KOPT-K1 (cell line): ENCODE measurements around the gene PDCL2.
"Not testable (repeated sequence)": the region's sequence is repeated elsewhere in the genome, so short reads cannot be mapped to it uniquely, and the experiment has no call there.

Source experiments
- H3K27ac ChIP-seq: fragments of 200-600 bp; sonication (generic); 2 replicates; pipeline ENCODE4 v1.5.1; 2016; ENCODE audit warnings: antibody characterized with exemption, mild to moderate bottlenecking, low read depth, low read length; ENCODE audit not compliant: poor library complexity, severe bottlenecking
- H3K36me3 ChIP-seq: fragments of 200-600 bp; sonication (generic); 2 replicates; pipeline ENCODE4 v1.5.1; 2017; ENCODE audit warnings: antibody characterized with exemption, mild to moderate bottlenecking, low read length, moderate library complexity; ENCODE audit not compliant: insufficient read depth
- H3K9me3 ChIP-seq: fragments of 200-600 bp; sonication (generic); 2 replicates; pipeline ENCODE4 v1.5.1; 2017; ENCODE audit warnings: antibody characterized with exemption, low read length, mild to moderate bottlenecking; ENCODE audit not compliant: insufficient read depth, poor library complexity, severe bottlenecking

The PDCL2 gene

GRCh38 chr4:55611358-55612059 is 19.5 kb upstream of the PDCL2 start:
- no peaks in the 10 kb centered on the region for H3K9me3 ChIP-seq
- H3K36me3 ChIP-seq: no peaks in the 10 kb centered on the region
- no peak overlapping the region for H3K27ac ChIP-seq

DNA sequence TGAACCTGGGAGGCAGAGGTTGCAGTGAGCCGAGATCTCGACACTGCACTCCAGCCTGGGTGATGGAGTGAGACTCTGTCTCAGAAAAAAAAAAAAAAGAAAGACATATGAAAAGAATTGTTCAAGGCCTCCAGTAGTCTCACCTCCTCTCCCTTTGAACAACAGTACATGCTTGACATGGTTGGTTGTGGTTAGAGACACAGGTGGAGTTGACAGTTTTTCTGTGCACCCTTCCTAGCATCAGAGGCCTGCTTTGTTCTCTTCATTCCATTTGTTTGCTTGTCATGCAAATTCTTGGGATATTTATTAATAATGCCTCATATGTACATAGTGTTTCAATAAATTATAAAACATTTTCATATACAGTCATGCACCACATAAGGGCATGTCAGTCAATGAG is 18.3 kb upstream of the PDCL2 start:
- Histone ChIP-seq H3K27ac (no peak overlapping the region), H3K9me3 (no peaks in the 10 kb centered on the region), H3K36me3 (no peaks in the 10 kb centered on the region)

DNA sequence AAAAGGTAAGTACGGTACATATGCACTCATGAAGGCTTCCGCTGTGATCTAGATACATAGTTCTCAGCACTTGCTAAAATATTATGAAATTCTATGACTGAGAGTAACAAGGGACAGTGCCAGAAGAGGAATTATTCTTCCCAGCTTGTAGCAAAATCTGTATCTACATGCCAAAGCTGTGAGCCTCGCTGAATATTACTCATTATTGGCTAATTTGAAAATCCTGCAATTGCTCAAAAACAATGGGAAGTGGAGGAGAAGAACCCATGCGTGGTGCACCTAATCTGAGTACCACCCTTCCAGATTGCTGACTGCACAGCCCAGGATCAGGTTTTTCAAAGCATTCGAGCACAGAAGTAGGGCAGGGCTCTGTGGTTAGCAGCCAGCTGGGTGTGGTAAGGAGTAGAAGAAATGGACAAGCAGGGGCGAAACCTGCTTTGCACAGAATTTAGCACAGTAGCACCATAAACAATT is 17.4 kb upstream of the PDCL2 start:
- Histone ChIP-seq H3K36me3 (no peaks in the 10 kb centered on the region), H3K27ac (no peak overlapping the region), H3K9me3 (no peaks in the 10 kb centered on the region)

DNA sequence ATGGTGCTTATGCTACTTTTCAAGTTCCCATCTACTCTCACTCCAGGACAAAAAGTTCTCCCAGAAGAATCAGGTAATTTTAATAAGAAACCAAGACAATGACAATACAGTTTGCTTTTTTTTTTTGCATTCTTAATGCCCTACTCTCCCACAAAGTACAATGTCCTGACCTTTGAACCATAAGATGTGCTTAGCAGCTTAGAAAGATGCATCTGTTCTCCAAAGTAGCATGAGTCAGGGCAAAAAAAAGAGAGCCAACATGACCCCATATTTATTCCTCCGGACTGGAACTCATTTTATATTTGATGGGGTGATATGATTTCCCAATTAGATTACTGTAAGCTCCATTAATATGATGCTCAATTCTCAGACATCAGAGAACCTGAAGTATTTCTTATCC is 16.5 kb upstream of the PDCL2 start:
- no peaks in the 10 kb centered on the region for H3K36me3 ChIP-seq
- H3K27ac ChIP-seq: no peak overlapping the region
- no peaks in the 10 kb centered on the region for H3K9me3 ChIP-seq

GRCh38 chr4:55604996-55605395 is 13.0 kb upstream of the PDCL2 start:
- Histone ChIP-seq H3K27ac (no peak overlapping the region), H3K9me3 (no peaks in the 10 kb centered on the region), H3K36me3 (no peaks in the 10 kb centered on the region)

GRCh38 chr4:55600640-55601039 is 8.6 kb upstream of the PDCL2 start:
- H3K9me3 ChIP-seq: no peaks in the 10 kb centered on the region
- H3K36me3 ChIP-seq: no peaks in the 10 kb centered on the region
- no peak overlapping the region for H3K27ac ChIP-seq

- Histone ChIP-seq H3K9me3 (no peaks in the 10 kb centered on the region), H3K27ac (no peak overlapping the region), H3K36me3 (no peaks in the 10 kb centered on the region)
Observed at GRCh38 chr4:55598641-55599040, 6.6 kb upstream of the PDCL2 start.

- Histone ChIP-seq H3K27ac (no peak overlapping the region), H3K9me3 (no peaks in the 10 kb centered on the region), H3K36me3 (no peaks in the 10 kb centered on the region)
Observed at GRCh38 chr4:55588160-55588559, 3.9 kb downstream of the PDCL2 start.

GRCh38 chr4:55582773-55583172 is 9.3 kb downstream of the PDCL2 start:
- H3K27ac ChIP-seq, H3K36me3 ChIP-seq: not testable (repeated sequence)

DNA sequence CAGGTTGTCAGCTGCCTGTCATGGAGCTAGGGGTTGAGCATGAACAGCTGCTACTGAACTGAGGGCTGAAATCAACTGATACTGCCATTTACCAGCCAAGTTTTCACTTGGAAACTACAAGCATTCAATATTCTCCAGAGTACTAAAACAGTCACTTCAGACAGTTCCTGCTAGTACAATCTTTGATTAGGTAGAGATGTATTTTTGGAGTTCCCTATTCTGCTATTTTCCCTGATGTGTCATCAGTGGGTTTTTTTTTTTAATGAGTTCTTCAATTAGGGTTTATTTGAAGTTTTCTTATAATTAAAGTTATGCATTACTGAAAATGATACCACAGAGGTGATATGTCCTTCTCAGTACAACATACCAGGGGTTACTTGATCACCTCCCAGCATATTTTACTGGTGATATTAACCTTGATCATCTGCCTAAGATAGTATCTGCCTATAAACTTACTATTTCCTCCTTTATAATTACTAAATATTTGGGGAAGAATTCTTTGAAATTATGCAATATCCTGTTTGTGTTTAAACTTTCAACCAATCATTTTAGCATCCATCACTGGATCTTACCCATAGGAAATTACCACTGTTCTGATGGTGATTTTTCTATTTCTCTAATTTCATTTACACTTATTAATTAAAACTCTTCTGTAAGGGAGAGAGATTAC is 13.6 kb downstream of the PDCL2 start:
- Histone ChIP-seq H3K9me3 (peaks cover 21% of the 10 kb centered on the region), H3K36me3 (no peaks in the 10 kb centered on the region), H3K27ac (no peak overlapping the region)

More at GRCh38 chr4:55582773-55583172, 9.3 kb downstream of the PDCL2 start:
- H3K9me3 ChIP-seq: not testable (repeated sequence)

DNA sequence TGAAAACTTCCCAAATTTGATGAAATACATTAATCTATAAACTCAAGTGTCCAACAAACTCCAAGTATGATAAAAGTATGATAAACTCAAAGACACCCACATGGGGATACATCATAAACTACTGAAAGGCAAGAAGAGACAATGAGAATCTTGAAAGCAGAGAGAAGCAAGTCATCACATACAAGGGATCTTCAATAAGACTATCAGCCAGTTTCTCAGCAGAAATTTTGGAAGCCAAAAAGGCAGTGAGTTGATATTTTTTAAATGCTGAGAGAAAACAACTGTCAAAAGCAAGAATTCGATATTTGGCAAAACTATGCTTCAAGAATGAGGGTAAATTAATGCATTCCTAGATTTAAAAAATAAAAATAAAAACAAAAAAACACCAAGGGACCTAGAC is 16.5 kb downstream of the PDCL2 start:
- Histone ChIP-seq H3K36me3 (no peaks in the 10 kb centered on the region), H3K27ac (no peak overlapping the region), H3K9me3 (peaks cover 21% of the 10 kb centered on the region)

DNA sequence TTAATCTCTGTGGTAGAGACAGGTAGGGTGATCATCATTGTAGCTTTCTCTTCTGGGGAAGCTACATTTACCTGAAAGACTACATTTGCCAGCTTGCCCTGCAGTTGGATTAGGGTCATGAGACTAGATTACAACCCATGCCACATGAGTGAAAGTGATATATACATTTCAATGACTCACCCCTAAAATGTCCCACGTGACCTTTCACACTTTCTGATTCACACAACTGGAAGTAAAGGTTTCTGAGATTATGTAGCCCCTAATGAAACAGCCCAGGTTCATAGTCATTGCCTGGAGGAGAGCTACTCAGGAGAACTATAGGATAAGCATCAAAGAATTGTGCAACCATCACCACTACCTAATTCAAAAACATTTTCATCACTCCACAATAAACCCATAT is 17.8 kb downstream of the PDCL2 start:
- Histone ChIP-seq H3K9me3 (peaks cover 21% of the 10 kb centered on the region), H3K27ac (no peak overlapping the region)

GRCh38 chr4:55571806-55572205 is 20.2 kb downstream of the PDCL2 start:
- no peak overlapping the region for H3K27ac ChIP-seq
- H3K36me3 ChIP-seq: no peaks in the 10 kb centered on the region
- H3K9me3 ChIP-seq: peaks cover 4% of the 10 kb centered on the region

More for the DNA sequence above, 17.8 kb downstream of the PDCL2 start:
- H3K36me3 ChIP-seq: no peaks in the 10 kb centered on the region

DNA sequence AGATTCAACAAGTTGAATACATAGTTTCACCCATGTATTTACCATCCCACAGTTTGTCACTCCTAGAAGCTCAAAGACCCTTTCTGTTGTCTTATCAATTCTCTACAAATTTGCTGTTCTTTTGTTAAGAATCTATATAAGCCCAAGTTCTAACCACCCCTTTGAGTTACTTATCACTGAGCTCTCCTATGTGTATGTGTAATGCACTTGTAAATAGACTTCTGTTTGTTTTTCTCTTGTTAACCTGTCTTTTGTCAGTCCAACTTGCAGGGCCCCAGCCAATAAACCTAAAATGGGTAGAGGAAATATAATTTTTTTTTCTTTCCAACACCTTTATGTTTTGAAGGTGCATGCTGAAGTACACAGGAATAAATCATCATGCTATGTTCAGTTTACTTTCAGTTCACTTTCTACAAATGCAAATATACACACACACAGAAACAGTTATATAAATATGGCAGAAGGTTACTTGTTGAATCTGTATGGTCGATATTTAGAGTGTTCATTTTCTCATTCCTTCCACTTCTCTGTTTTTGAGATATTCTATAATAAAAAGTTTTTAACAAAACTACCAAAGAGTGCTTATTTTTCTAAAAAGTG is 23.0 kb downstream of the PDCL2 start:
- H3K36me3 ChIP-seq: no peaks in the 10 kb centered on the region
- H3K27ac ChIP-seq: no peak overlapping the region
- H3K9me3 ChIP-seq: no peaks in the 10 kb centered on the region

DNA sequence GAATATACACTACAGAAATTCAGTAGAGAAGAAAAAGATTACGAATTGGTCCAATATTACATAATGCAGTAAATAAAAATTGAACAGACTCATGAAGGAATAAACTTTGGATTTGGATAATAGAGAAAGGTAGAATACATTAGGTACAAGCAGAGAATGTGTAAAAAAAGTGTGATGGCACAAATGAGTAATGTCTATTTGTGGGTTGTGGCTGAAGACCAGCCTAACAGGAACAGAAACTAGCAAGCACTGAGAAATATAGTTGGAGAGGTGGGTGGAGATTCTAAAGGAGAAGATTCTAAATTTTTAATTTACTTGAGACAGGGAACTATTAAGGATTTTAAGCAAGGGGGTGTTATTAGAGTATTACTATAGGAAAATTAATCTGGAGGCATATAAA is 30.2 kb downstream of the PDCL2 start:
- Histone ChIP-seq H3K9me3 (no peaks in the 10 kb centered on the region), H3K27ac (no peak overlapping the region), H3K36me3 (no peaks in the 10 kb centered on the region)
